Tibial artery (tissue), 4 donors: ENCODE results near the gene FRMD4A.

ENCODE experiments used
- DNase-seq, 2 donors: peaks; one replicate each; pipeline ENCODE4 v3.0.0-alpha.2; 2019
- H3K27ac ChIP-seq, 2 donors: fragments of 200-600 bp; sonication (generic) in 1 of 2; 1 replicate in 1 of 2; 2 replicates in 1 of 2; pipeline ENCODE4 v1.5.1; 2018 to 2019; ENCODE audit warnings: mild to moderate bottlenecking in 1 of 2
- H3K27me3 ChIP-seq, 2 donors: fragments of 200-600 bp; sonication (generic) in 1 of 2; one replicate each; pipeline versions ENCODE4 v1.5.1 to v1.6.0; 2016 to 2019
- H3K36me3 ChIP-seq, 3 donors: fragments of 200-600 bp; sonication (generic) in 2 of 3; one replicate each; pipeline ENCODE4 v1.5.1; 2016 to 2019; ENCODE audit warnings: mild to moderate bottlenecking in 2 of 3
- H3K4me1 ChIP-seq, 4 donors: fragments of 200-600 bp; sonication (generic) in 2 of 4; 1 replicate in 3 of 4; 2 replicates in 1 of 4; pipeline ENCODE4 v1.5.1; 2016 to 2019
- H3K4me3 ChIP-seq, 2 donors: fragments of 200-600 bp; sonication (generic) in 1 of 2; 1 replicate in 1 of 2; 2 replicates in 1 of 2; pipeline ENCODE4 v1.5.1; 2018 to 2019; ENCODE audit warnings: mild to moderate bottlenecking in 2 of 2
- H3K9me3 ChIP-seq, 3 donors: fragments of 200-600 bp; sonication (generic) in 1 of 3; one replicate each; pipeline ENCODE4 v1.5.1; 2016 to 2019
- intact Hi-C: fragments of 100-400 bp; cut with DNase I; formaldehyde crosslinking; loops from one replicate; pipeline ENCODE4 v1.15.0; 2023; ENCODE audit warnings: low total_unique reads
- TF ChIP-seq, protein P1 (sequence below), 2 experiments: fragments of 200-600 bp in 1 of 2; fragments of 450-650 bp in 1 of 2; IDR thresholded peaks; one replicate each; pipeline ENCODE4 v1.5.1; 2017 to 2019; ENCODE audit warnings: antibody characterized with exemption in 2 of 2, mild to moderate bottlenecking in 1 of 2, moderate library complexity in 1 of 2

Gene FRMD4A

DNA sequence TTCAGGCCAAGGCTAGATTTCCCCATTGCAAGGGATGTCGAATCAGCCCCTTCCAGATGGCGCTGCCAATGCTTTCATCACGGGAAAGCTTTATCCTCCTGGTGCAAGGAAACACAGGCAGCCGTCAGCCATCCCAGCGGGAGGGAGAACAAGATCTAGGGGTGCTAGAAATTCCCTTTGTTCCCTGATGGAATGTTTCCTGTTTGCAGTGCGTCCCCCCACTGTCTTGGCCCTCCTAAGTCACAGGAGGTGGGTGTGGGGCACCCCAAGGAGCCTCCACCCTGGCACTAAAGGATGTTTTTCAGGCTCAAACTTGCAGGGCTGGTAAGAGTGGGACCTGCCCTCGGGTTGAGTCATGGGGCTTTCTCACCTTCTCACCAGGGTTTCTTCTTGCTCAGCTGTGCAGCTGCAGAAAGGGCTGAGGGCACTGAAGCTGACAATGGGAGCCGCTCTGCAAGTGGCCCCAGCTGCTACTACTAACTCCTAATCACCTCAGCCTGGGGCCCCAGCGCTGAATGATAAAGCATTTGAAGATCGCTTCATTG is 640.4 kb downstream of the FRMD4A start:
- TF ChIP-seq, protein P1, sequence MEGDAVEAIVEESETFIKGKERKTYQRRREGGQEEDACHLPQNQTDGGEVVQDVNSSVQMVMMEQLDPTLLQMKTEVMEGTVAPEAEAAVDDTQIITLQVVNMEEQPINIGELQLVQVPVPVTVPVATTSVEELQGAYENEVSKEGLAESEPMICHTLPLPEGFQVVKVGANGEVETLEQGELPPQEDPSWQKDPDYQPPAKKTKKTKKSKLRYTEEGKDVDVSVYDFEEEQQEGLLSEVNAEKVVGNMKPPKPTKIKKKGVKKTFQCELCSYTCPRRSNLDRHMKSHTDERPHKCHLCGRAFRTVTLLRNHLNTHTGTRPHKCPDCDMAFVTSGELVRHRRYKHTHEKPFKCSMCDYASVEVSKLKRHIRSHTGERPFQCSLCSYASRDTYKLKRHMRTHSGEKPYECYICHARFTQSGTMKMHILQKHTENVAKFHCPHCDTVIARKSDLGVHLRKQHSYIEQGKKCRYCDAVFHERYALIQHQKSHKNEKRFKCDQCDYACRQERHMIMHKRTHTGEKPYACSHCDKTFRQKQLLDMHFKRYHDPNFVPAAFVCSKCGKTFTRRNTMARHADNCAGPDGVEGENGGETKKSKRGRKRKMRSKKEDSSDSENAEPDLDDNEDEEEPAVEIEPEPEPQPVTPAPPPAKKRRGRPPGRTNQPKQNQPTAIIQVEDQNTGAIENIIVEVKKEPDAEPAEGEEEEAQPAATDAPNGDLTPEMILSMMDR (IDR thresholded peaks at IDR 0.05) = no peak
- no peak overlapping the region for H3K27ac ChIP-seq
- peaks cover 0 to 18% (median 12%) of the 10 kb centered on the region in 4 donors for H3K4me1 ChIP-seq

DNA sequence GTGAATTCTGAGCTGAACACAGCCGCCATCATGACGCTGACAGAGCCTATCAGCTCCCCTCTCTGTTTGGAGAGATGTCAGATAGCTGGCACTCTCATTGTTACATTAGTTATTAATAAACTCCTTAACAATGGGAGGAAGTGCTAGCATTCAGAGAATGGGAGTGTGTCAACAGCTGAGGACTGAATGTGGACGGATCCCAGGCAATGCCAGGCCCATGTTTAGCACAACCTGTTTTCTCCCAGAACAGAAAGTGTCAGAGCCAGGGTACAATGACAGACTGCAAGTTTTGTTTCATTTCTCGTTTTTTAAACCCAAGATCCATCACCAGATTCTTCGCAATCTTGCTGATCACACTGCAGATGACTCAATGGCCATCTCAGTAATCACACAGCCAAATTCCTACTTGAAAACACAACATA is 644.4 kb downstream of the FRMD4A start:
- no peak overlapping the region for H3K4me3 ChIP-seq
- H3K36me3 ChIP-seq = peaks cover 0 to 26% (median 12%) of the 10 kb centered on the region in 3 donors
- no peaks in the 10 kb centered on the region for H3K27me3 ChIP-seq
- no peak for DNase-seq
- no peaks in the 10 kb centered on the region for H3K9me3 ChIP-seq
- intact Hi-C loops = no loop called here
- peak overlapping the region; percentile 71 to 76 for H3K27ac ChIP-seq
- peaks cover 0 to 42% (median 32%) of the 10 kb centered on the region in 4 donors for H3K4me1 ChIP-seq
- TF ChIP-seq, protein P1 (IDR thresholded peaks at IDR 0.05) = no peak

More for the DNA sequence above, 640.4 kb downstream of the FRMD4A start:
- Histone ChIP-seq H3K4me3 (no peak overlapping the region), H3K9me3 (no peaks in the 10 kb centered on the region), H3K27me3 (no peaks in the 10 kb centered on the region), H3K36me3 (peaks cover 20 to 55% (median 35%) of the 10 kb centered on the region in 3 donors)
- intact Hi-C loops = no loop called here
- DNase-seq = peak in 1 of 2 donors; percentile 31

DNA sequence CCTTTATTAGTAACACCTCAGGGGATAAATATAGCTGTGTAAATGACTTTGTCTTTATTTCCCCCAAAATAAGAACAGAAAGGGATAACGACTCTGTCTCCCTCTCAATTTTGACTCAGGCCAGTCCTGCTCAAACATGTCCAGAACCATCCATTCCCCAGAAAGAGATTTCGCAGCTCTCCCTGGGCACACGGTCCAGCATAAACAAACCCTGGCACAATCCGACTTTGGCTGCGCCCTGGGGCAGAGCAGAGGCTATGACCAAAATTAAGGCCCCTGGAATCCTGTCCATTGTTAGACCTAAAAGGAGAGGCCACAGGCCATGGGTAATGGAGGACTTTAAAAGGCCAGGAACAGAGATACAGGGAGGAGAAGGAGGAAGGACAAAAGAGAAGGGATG is 644.8 kb downstream of the FRMD4A start:
- Histone ChIP-seq H3K4me1 (peaks cover 0 to 42% (median 32%) of the 10 kb centered on the region in 4 donors), H3K27ac (peak overlapping the region; percentile 71 to 76), H3K27me3 (no peaks in the 10 kb centered on the region), H3K4me3 (no peak overlapping the region), H3K9me3 (no peaks in the 10 kb centered on the region), H3K36me3 (peaks cover 0 to 22% (median 9%) of the 10 kb centered on the region in 3 donors)
- DNase-seq = peak; percentile 46 to 83
- intact Hi-C loops = no loop called here
- TF ChIP-seq, protein P1 (IDR thresholded peaks at IDR 0.05) = no peak

DNA sequence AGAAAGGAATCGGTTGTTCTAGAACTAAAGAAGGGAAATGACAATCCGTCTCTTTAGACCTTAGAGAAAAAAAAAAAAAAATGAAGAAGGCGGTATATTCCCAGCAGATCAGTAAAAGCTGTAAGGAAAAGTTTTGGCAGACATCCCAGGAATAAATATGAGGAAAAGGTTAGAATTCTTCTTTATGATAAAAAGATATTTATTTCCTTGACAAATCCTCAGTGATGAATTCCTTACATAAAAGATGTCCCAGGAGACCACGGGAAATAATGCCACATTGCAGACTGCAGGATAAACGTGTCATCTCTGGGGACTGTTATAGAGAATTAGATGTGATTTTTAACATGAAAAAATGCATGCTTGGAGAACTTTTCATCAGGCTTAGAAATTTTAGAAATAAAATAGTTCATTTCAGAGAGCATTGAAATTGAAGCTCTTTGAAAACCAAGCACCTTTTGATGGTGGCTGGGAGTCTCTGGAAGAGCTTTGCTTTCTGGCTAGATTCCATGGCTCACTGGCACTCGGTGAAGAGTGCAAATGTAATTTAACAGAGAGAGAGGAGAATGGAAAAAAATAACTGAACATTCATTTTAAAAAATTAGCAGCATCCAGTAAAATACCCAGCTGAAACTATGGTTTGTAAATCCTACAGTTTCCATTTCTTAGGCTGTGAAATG is 645.8 kb downstream of the FRMD4A start:
- no peak overlapping the region for H3K4me3 ChIP-seq
- DNase-seq = no peak
- TF ChIP-seq, protein P1 (IDR thresholded peaks at IDR 0.05) = no peak
- H3K36me3 ChIP-seq = peaks cover 0 to 13% (median 0%) of the 10 kb centered on the region in 3 donors
- H3K9me3 ChIP-seq = no peaks in the 10 kb centered on the region
- no peaks in the 10 kb centered on the region for H3K27me3 ChIP-seq
- H3K27ac ChIP-seq = peak overlapping the region; percentile 71 to 76
- peaks cover 0 to 42% (median 32%) of the 10 kb centered on the region in 4 donors for H3K4me1 ChIP-seq
- intact Hi-C loops = no loop called here

DNA sequence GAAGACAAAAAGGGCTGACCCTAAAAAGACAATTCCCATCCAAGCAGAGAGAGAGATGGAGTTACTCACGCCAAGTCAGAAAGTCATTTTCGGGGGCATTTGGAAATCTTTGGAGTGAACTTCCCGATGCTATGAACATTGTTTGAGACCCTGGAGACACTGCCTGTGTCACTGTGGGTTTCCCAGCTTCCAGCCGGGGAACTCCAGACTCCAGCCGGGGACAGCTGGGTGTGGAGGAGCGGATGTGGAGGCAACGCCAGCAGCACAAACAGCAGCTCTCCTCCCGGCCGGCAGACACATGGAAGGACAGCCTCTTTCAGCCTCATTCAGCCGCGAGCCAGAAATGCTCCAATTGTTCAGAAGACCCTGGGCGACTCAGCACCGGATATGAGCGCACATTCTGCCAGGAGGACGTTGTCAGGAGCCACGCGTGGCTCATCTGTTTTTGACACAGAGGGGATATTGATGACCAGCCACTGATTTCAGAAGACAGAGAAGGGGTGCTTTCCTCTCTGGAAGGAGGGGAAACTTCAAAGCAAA is 646.4 kb downstream of the FRMD4A start:
- Histone ChIP-seq H3K9me3 (no peaks in the 10 kb centered on the region), H3K4me1 (peaks cover 0 to 42% (median 32%) of the 10 kb centered on the region in 4 donors), H3K4me3 (peak overlapping the region in 1 of 2 donors; percentile 10), H3K27me3 (no peaks in the 10 kb centered on the region), H3K36me3 (peaks cover 0 to 13% (median 0%) of the 10 kb centered on the region in 3 donors), H3K27ac (peak overlapping the region; percentile 46 to 76)
- TF ChIP-seq, protein P1 (IDR thresholded peaks at IDR 0.05) = no peak
- intact Hi-C loops = no loop called here
- DNase-seq = peak; percentile 60 to 79
